Astrocyte of the spinal cord (primary cell): ENCODE data around the gene OR2J3.

Experiments used
- DNase-seq: peaks from one replicate; pipeline ENCODE4 v3.0.0; 2011; ENCODE audit warnings: low read depth, low spot score
- H3K4me3 ChIP-seq: 2 replicates; pipeline ENCODE4 v1.5.1; 2011; ENCODE audit warnings: low read depth, mild to moderate bottlenecking, low read length, moderate library complexity
- CTCF ChIP-seq: IDR thresholded peaks from 2 replicates; pipeline ENCODE4 v1.5.1; 2012; ENCODE audit warnings: low read depth, mild to moderate bottlenecking, low read length, inconsistent platforms
- in situ Hi-C: cut with HindIII; loops from 2 replicates; pipeline ENCODE4 v1.10.0; 2017; ENCODE audit warnings: low sequenced_read_pairs

Gene OR2J3

GRCh38 chr6:29107758-29108157 lies at the start of gene OR2J3:
TSS of gene OR2J3 (plus strand) at chr6:29108058. CDS start at chr6:29111891, 3,833 bp downstream.
- no peak for DNase-seq
- in situ Hi-C loops, result no loop called here
- H3K4me3 ChIP-seq, result no peak within 1 kb of the TSS
- no peak for TF ChIP-seq CTCF

GRCh38 chr6:29071831-29072723 lies 35.8 kb upstream of the OR2J3 start:
- TF ChIP-seq CTCF, result peak; percentile 54
- in situ Hi-C loops, result no loop called here

GRCh38 chr6:29079203-29079602 lies 28.7 kb upstream of the OR2J3 start:
- DNase-seq, result no peak
- no peak overlapping the region for H3K4me3 ChIP-seq
- no peak for TF ChIP-seq CTCF
- in situ Hi-C loops, result no loop called here

More at GRCh38 chr6:29071831-29072723, 35.8 kb upstream of the OR2J3 start:
- H3K4me3 ChIP-seq, result no peak overlapping the region
- DNase-seq, result peak; percentile 1

- no peak for TF ChIP-seq CTCF
- in situ Hi-C loops, result no loop called here
- no peak for DNase-seq
- no peak overlapping the region for H3K4me3 ChIP-seq
Measured at GRCh38 chr6:29081312-29081711, 26.5 kb upstream of the OR2J3 start.

- no peak for TF ChIP-seq CTCF
- H3K4me3 ChIP-seq, result no peak overlapping the region
- DNase-seq, result no peak
- in situ Hi-C loops, result no loop called here
Measured at GRCh38 chr6:29082457-29082856, 25.4 kb upstream of the OR2J3 start.

- no peak within 1 kb of the TSS for H3K4me3 ChIP-seq
- TF ChIP-seq CTCF, result no peak
- in situ Hi-C loops, result no loop called here
Measured at GRCh38 chr6:29087213-29087612, 20.6 kb upstream of the OR2J3 start, which contains the start of gene OR2B3. TSS of gene OR2B3 (minus strand) at chr6:29087313. CDS start at chr6:29087248, 65 bp downstream.

More at GRCh38 chr6:29087213-29087612, 20.6 kb upstream of the OR2J3 start, which contains the start of gene OR2B3:
- no peak for DNase-seq
